ENCODE measurements around the gene ZNF653. TPM values are rescaled to one million over a fixed set of nuclear protein-coding genes. Genes with fewer than 3 reads are reported as not detected.

Gene ZNF653
- total RNA-seq, 1 donor from 2014 or later = 7.1 TPM

DNA sequence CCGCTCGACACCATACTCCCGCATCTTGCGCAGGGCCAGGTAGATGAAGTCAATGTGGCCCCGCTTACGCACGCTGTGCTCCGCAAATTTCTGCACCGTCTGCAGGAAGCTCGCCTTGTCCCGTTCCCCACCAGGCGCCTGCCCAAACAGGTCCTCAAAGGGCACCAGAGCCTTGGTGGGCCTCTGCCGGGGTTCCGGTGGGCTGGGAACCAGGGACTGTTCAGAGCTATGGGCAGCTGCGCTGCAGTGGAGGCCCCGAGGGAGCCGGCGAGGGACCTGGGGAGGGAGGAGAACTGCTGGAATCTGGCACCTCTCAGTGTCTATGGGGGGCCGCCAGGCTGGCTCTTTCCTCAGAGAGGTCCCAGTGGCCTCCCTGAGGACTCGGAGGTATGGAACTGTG, 8.3 kb upstream of the ZNF653 start:
- DNase-seq (ENCODE audit: low read depth) = no peak

DNA sequence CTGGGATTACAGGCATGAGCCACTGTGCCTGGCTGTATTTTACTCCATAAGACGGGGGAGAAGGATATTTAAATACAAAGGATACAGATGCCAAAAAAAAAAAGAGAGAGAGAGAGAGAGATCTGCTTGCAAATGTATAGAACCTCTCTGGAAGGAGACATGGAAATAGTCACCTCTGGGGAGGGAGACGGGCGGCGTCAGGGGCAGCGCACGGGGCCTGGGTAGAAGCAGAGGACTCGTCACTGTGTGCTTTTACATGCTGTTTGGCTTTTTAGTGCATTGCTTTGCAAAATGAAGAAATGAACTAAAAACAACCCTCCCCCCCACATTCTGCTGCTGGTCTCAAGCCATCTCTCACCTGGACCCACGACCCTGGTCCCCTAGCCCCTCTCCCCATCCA, 4.8 kb upstream of the ZNF653 start:
- DNase-seq (ENCODE audit: low read depth) = no peak

DNA sequence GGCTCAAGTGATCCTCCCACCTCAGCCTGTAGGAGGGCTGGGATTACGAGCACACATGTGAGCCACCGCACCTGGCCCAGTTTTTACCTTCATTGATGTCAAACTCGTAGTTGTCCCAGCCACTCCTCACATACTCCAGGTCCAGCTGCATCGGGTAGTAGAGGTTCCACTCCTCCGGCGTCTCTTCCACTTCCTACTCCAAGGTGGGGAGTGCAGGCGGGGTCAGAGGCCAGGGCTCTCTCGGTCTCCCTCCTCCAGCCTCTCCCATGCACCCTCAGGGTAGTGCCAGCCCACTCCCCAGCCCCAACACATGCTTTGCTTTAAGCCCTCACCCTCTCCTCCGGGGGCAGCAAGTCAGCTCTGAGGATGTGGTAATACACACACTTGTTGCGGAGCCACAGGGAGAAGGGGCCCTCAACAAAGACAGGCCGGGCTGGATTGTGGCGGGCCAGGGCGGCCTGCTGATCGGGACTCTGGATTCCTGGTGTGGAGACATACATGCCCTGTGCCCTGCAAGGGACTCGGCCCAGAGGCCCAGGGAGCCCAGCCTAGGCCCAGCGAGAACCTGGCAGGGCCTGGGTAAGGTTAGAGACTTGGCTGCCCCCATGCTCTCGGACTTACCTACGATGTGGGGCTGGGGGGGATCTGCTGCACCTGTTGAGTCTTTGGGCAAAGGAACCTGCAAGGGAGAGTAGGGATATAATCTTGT, 1.9 kb upstream of the ZNF653 start:
- no peak for DNase-seq (ENCODE audit: low read depth)

DNA sequence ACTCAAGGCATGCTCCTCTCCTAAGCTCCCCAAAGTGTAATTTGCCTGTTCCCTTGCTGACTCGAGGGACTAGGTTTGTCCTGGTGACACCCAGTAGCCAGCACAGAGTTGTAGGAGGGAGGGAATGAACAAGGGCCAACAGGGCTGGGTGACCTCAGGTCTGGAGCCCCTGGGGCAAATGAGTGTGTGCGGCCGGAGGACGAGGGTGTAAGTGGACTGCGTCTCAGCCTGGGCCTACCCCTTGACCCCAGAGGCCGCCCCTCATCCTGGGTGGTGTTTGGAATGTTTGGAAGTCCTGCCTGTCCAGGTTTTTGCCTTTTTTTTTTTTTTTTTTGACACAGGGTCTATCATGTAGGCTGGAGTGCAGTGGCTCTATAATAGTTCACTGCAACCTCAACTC, 1.3 kb upstream of the ZNF653 start:
- no peak for DNase-seq (ENCODE audit: low read depth)

DNA sequence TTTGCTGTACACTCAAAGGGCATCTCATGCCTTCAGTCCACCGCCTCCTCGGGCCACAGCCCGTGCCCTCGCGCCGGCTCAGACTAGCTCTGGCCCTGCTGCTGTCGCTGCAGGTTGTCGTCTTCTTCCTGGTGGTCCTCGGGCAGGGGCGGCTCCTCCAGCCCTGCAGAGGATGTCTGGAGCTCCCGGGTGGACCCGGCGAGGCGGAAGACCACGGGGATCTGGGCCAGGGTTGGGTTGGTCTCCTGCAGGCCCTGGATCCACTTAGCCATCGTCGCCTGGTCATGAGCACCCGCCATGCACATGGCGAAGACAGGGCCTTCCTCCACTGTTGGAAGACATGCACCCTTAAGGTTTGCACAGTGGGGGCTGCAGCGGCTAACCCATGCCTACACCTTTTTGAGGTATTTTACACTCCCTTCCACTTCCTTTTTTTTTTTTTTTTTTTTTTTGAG, 489 bp upstream of the ZNF653 start:
- no peak for DNase-seq (ENCODE audit: low read depth)

DNA sequence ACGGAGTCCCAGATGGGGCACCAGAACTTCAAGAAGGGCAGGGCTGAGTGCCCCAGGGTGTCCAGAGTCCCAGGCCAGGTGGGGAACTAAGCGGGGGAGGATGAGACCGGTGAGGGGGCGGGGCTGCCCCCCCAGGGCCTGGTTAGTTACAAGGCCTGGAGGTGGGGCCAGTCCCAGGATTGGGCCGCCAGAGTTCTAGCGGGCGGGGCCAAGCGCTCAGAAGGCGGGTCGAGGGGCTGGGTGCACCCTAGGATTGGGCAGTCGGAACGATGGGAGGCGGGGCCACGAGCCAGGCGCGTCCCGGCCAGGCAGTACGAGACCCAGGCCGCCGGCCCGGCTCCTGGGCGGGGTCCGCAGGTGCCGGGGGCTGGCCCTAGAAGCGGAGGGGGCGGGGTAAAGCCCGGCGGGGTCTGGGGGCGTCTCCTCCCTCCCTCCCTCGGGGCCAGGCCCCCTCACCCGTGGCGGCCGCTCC, 571 bp downstream of the ZNF653 start:
- DNase-seq (ENCODE audit: low read depth) = peak; percentile 83

DNA sequence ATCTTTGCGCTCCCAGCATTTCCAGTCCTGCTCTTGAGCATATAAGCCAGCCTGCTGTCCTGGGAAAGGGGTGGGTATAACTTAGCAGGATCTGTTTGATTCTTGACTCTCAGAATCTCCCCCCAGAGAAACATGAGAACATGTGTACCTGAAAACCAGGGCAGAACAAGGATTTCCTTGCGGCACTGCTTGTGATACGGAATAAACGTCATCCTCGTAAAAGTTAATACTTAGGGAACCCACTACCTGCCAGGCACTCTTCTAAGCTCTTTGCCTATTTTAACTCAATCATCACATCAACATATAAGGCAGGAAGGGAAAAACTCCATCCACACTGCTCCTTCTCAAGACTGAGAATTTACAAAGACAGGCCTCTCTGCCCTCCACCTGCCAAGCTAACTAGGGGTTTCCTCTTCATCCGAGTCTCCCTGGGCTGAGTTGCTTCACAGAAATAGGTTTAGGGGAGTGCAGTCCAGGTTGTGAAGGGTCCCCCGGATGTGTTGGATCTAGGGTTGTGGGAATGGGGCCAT, 1.1 kb downstream of the ZNF653 start:
- DNase-seq (ENCODE audit: low read depth) = no peak

DNA sequence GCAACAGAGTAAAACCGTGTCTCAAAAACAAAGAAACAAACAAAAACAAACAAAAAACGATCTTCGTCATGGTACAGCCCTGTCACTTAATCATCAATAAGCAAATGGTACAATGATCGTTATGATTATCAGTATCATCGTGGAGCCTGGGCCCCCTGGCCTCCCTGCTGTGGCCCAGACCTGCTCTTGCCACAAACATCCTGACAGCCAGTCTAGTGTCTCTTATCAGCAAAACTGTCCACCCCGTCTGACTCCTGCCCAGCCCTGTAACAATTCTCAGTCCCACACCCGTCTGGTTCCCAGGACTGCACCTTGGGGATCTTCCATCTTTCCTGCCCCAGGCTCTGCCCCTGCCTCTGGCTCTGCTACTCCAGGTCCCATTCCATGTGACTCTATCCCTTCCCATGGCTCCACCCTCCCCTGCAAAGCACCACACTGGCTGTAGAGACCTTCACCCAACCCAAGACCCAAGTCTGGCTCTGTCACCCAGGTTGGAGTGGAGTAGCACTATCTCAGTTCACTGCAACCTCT, 5.7 kb downstream of the ZNF653 start:
- DNase-seq (ENCODE audit: low read depth) = no peak

DNA sequence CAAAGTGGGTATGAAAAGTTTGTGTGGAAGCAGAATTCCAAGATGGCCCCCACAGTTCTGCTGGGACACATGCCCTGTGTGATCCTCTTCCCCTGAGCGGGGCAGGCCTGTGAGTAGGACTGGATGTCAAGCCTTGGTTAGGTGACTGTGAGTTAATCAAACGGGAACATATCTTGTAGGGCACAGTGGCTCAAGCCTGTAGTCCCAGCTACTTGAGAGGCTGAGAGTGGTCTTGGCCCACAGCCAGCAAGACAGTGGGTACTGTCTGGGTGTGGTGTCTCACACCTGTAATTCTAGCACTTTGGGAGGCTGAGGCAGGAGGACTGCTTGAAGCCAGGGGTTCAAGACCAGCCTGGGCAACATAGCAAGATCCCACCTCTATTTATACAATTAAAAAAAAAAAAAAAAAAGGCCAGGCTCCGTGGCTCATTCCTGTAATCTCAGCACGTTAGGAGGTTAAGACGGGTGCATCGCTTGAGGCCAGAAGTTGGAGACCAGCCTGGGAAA, 6.4 kb downstream of the ZNF653 start:
- DNase-seq (ENCODE audit: low read depth) = no peak

DNA sequence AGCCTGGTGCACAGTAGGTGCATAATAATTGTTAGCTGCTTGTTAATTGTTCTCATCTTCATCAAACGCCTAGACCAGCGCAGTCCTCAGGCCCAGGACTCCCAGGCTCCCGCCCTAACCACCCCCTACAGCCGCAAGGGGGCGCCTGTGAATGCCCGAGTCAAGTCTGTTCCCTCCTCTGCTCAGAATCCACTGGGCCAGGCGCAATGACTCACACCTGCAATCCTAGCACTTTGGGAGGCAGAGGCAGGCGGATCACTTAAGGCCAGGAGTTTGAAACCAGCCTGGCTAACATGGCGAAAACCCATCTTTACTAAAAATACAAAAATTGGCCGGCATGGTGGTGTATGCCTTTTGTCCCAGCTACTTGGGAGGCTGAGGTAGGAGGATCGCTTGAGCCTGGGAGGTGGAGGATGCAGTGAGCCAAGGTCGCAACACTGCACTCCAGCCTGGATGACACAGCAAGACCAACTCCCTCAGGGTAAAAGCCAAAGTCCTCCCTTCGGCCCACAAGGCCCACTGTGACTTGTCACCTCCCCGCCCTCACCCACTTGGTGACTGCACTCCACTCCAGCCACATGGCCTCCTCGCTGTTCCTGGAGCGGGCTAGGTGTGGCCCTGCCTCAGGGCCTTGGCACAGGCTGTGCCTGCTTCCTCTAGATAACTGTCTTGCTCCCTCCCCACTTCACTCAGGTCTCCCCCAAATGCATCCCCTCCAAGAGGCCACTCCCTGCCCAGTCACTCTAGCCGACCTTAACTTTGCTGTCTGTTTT, 9.1 kb downstream of the ZNF653 start:
- DNase-seq (ENCODE audit: low read depth) = peak; percentile 68

DNA sequence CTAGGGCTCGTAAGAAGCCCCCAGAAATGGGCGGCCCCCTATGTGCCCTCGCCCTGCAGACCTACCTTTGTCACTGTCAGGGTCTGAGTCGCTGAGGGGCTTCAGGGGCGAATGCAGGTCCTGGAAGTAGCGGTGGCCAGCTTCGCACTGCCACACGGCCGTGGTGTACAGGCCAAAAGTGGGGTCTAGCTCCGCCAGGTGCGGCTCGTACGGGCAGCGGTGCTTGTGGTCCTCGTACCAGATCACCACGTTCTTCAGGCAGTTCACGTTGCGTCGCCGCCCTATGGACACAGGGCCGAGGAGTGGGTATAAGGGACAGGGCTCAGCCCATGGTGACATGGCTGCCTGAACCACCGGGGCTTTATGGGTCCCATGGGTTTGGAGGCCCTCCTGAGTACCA, 9.8 kb downstream of the ZNF653 start:
- DNase-seq (ENCODE audit: low read depth) = no peak

DNA sequence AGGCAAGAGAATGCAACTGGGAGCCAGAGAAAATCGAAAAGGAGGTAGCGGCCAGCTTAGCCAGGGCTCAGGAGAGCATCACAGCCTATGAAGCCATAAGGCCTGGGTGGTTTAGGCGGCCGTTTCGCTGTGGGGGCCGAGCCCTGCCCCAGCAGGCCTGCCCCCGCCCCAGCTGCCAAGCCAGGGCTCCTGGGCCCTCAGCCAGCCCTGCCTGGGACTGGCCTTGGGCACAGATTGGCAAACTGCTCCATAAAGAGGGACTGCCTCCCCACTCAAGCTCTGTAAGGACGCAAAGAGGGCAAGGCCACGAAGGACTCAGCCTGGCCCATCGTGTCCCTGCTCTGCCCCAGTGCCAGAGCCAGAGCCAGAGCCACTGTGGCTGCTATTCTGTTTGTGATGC, 10.2 kb downstream of the ZNF653 start:
- DNase-seq (ENCODE audit: low read depth) = no peak

DNA sequence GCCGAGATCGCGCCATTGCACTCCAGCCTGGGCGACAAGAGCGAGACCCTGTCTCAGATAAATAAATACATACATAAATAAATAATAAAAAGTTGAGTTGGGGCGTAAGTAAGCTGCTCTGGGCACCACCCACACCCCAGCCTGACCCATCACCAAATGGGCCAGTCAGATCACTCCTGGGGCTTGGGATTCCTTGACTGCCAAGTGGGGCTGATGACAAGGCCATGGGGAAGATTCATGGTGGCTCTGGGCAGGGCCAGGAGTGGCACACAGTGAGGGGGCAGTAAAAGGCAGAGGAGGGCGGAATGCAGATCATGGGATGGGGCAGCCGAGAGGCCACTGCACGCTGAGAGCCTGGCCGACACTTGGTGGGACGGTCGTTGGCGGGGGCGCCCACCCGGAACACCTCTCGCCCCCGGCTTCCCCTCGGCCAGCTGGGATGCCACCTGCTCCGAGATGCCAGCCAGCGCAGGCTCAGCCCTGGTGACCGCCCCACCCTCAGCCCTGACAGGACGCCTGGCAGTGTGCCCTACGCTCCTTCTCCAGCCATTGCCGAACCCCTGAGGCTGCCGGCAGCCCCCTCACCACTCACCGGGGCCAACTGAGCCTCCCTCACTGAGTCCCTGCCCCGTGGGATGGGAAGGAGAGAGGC, 10.9 kb downstream of the ZNF653 start:
- no peak for DNase-seq (ENCODE audit: low read depth)

DNA sequence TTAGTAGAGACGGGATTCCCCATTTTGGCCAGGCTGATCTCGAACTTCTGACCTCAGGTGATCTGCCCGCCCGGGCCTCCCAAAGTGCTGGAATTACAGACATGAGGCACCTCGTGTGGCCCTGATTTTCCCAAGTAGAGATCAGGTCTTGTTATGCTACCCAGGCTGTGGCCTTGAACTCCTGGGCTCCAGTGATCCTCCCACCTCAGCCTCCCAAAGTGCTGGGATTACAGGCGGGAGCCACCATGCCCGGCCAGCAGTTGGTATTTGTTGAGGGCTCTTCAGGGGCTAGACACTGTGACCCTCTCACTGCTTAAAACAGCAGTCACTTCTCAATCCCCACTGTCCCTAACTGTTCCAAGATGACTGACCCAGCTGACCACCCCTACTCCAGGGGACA, 16.3 kb downstream of the ZNF653 start:
- no peak for DNase-seq (ENCODE audit: low read depth)

DNA sequence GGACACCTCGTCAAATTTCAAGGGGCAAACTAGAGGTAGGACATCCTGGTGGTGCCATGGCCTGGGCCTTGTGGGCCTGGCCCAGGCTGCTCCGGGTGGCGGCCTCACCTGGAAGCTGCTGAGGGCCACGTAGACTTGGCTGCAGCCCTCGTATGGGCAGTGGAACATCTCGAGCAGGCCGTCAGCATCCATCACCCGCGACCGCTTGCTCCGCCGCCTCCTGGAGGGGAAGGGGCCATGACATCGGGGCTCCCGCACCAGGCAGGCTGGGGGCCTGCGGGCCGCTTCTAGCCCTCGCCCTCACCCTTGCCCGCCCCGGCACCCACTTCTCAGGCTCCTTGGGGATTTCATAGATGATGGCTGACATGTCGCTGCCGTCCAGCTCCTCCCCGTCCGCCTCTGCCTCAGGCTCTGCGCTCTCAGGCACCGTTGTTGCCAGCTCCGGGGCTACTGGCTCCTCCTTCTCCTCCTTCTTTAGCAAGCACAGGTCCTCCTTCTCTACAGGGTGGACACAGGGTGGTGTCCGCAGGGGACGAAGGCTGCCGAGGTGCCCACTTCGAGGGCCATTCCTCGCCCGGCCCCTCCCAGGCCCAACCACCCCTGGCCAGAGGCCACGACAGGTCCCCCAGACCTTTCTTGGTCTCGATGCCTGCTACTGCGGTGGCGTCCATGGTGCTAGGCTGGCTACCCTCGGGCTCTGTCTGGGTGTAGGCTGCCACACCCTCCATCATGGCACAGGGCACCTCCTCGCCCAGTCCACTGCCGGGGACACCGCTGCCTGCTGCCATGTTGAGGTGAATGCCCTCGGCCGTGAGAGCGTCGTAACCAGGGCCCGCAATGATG, 18.8 kb downstream of the ZNF653 start:
- no peak for DNase-seq (ENCODE audit: low read depth)

DNA sequence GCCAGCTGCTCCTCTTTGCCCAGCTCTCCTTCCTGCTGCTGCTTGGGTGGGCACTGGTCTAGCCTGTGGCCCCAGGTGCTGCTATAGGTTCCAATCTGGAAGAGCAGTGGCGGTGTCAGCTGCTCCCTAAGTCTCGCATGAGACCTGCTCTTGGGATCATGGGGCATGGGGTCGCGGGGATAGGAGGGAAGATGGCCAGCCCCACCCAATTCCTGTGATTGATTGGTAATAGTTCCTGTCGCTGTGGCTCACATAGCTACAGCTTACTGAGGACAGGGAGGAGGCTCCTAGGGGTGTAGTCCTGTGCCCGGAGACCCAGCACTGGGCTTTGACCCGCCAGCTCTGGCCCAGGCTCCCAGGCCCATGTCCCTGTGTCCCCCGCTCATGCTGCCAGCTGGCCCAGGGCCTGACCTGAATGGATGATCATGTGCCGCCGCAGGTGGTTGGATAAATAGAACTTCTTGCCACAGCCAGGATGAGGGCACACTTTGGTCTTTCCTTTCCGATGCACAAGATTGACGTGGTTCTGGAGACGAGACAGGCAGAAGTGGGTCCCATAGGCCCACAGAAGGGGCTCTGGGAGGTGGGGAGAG, 20.3 kb downstream of the ZNF653 start:
- no peak for DNase-seq (ENCODE audit: low read depth)

DNA sequence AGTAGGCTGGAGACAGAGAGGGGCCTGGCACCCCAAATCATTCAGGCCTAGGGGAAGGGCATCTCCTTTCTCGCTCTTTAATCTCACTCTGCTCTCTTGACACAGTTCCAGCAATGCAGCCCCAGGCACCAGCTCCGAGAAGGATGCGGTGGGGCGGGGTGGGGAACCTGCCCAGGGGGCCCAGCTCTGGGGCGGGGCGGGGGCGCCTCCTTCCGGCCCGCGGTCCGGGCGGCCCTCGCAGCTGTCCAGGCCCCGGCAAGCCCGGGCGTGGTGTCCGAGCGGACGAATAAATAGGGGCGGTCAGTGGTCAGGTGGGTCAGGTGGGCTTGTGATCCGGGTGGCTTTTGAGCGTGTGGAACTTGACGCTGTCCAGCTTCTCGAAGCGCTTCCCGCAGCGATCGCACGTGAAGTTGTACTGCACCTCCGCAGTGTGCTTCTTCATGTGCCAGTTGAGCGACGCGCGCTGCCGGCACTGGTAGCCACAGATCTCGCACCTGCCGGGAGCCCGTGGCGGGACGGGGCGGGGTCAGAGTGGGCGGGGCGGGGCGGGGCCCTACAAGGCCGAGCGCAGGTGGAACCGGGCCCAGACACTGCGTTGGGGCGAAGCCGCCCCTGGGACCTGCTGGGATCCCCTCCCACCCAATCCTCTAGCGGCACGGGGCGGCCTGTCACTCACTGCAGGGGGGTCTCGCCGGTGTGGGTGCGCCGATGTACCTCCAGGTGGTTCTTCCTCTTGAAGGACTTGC, 22.1 kb downstream of the ZNF653 start:
- DNase-seq (ENCODE audit: low read depth) = no peak

DNA sequence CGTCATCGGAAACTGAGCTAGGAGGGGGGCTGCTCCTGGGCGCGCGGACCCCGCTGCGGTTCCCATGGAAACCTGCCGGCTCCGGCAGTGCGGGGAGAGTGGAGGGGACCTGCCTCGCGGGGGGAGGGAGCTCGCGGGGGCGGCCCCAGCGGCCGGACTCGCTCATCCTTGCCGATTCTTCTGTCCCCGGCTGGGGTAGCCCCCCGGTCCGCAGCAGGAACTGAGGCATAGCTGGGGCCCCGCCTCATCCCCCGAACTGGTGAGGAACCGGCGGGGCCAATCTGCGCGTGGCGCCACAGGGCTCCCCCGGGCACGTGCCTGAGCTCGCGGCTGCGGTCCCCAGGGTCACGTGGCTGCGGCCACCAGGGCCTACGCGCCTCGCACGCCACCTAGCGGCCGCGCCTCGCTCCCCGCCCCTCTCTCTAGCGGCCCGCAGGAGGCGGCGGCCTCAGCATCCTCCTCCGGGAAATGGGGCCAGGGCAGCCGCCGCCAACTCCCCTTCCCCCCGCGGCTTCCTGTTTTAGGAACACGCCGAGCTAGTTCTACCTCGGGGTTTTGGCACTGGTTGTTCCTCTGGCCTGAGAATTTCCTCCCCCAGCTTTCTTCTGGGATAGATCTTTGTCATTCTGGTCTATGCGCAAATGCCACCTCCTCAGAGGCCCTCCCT, 23.1 kb downstream of the ZNF653 start:
- DNase-seq (ENCODE audit: low read depth) = no peak

Data from renal cortical epithelial cell (primary cell).